AG09319 (cell line): Measurements from ENCODE around the gene AADAT.

Experiments
- DNase-seq: peaks from one replicate; pipeline ENCODE4 v3.0.0-alpha.2; 2010; ENCODE audit warnings: low read depth; ENCODE audit errors: extremely low read depth
- TF ChIP-seq, protein P1 (sequence below): IDR thresholded peaks from 2 replicates; pipeline ENCODE4 v1.5.1; 2011; ENCODE audit warnings: low read depth, mild to moderate bottlenecking, inconsistent platforms, low read length, moderate library complexity

The AADAT gene

DNA sequence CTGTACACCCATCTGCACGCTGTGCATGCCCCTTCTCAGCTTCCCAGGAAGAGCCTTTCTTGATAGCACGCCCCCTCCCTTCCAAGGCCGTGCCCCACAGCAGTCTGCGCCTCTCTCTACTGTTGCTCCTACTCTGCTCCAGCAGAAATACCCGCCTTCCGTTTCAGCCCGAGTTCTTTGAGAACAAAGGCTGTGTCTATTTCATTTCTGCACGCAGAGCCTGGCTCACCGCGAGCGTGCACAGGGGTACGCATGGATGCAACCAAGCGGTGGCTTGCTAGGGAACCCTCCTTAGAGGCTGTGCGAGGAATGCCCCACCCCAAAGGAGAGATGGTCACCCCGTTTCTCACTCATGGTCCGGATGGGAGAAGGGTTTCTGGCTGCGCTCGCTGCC lies 485 bp downstream of the AADAT start:
- DNase-seq: no peak
- TF ChIP-seq, protein P1, sequence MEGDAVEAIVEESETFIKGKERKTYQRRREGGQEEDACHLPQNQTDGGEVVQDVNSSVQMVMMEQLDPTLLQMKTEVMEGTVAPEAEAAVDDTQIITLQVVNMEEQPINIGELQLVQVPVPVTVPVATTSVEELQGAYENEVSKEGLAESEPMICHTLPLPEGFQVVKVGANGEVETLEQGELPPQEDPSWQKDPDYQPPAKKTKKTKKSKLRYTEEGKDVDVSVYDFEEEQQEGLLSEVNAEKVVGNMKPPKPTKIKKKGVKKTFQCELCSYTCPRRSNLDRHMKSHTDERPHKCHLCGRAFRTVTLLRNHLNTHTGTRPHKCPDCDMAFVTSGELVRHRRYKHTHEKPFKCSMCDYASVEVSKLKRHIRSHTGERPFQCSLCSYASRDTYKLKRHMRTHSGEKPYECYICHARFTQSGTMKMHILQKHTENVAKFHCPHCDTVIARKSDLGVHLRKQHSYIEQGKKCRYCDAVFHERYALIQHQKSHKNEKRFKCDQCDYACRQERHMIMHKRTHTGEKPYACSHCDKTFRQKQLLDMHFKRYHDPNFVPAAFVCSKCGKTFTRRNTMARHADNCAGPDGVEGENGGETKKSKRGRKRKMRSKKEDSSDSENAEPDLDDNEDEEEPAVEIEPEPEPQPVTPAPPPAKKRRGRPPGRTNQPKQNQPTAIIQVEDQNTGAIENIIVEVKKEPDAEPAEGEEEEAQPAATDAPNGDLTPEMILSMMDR: peak; percentile 7

GRCh38 chr4:170088716-170089115 lies 1.0 kb downstream of the AADAT start:
- TF ChIP-seq, protein P1: no peak
- no peak for DNase-seq

DNA sequence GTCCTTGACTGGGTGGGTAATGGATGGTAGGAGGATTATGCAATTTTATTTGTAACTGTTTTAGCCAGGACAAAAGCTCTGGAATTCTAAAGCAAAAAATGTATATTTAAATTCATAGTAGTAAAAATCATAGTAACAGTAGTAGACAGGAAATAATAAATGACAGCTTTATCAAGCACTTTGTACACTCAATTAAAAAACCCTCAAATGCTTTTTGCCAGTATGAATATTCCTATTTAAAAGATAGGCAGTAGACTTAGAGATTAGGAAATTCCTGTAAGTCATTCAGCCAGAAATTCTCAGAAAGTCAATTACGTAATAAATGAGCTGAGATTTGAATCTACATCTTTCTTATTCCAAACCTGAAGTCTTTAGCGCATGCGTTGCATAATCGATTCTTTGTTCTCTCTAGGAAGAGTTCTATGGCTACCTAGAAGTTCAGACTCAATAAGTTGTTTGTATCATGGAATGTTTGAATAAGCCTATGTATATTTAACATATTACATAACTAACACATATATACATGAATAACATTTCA lies 2.5 kb downstream of the AADAT start:
- TF ChIP-seq, protein P1: no peak
- DNase-seq: no peak

DNA sequence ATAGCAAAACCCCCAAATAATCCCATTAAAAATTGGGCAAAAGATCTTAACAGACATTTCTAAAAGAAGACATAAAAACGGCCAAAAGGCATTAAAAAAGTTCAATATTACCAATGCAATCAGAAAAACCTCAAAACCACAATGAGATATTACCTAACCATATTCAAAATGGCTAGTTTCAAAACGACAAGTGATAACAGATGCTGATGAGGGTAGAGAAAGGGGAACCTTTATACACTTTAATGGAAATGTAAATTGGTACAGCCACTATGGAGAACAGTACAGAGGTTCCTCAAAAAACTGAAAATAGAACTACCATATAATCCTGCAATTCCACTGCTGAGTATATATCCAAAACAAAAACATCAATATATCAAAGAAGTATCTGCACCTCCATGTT lies 6.2 kb downstream of the AADAT start:
- no peak for DNase-seq
- TF ChIP-seq, protein P1: no peak

DNA sequence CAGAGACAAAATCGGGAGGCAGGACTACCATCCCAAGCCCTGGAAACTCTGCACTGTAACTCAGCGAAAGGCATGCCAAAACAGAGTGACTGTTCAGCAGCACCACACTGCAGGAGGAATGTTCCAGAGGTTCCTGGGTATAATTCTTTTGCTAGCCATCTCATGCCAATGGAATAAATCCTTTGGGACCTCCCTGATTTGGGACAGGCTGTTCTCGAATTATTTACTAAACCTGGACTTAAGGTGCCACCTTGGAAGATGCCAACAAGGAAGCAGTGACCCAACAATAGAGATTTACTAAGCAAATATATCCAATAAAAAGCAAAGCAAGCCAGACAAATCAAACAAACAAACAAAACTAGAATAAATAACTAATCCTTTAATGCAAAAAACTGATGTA lies 9.3 kb downstream of the AADAT start:
- TF ChIP-seq, protein P1: no peak
- DNase-seq: no peak

DNA sequence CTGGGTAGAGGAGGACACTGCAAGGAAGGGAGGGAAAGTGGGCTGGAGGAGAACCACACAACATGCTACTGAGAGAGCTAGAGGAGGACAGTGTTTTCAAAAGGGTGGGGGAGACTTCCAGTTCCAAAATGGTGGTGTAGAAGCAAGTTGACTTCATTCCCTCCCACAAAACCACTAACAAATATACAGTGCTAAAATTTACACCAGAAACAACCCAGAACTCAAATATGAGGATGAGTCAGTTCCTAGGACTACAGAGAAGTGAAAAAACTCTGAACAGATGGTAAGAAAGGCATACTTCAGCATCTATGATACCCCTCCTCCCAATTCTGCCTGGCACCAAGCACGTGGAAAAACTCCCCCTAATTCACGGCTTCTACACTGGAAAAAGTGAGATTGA lies 9.8 kb downstream of the AADAT start:
- DNase-seq: no peak
- TF ChIP-seq, protein P1: no peak

- DNase-seq: no peak
- TF ChIP-seq, protein P1: no peak
Measured at GRCh38 chr4:170071196-170071595, 18.6 kb downstream of the AADAT start.
